ENCODE data around the gene ATG16L2. TPM values are rescaled to one million over a fixed set of nuclear protein-coding genes. Genes with fewer than 3 reads are reported as not detected.

Gene ATG16L2
- total and polyA plus RNA-seq, 4 experiments from 2014 or later, result 13.2 to 202 (median 109) TPM

DNA sequence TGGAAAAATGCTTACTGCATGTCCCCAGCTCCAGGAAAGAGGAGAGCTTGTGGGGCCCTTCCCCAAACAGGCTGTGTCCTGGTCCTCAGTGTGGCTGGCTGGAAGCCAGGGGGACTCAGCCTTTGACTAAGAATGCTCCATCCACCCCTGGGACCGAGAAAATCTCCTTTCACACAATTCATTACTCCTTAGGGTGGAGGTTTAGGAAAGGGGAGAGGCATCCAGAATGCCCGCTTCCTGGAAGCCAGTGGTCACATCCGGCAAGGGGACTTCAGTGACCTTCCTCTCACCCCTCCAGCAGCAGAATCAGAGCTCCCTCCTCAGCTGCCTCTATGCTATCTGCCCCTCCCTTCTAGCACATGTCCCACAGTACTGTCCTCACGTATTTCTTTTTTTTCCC lies 21.9 kb downstream of the ATG16L2 start:
- peak overlapping the region in 6 of 7 donors; percentile 22 to 68 (median 28) for H3K27ac Mint-ChIP-seq
- Histone ChIP-seq H3K27ac (ENCODE audit: low read depth, low read length) (no peak overlapping the region), H3K27me3 (ENCODE audit: insufficient read depth, low read length) (no peaks in the 10 kb centered on the region), H3K4me3 (ENCODE audit: low read length in 2 of 2) (no peak overlapping the region), H3K4me1 (ENCODE audit: insufficient read depth, low read length) (no peaks in the 10 kb centered on the region), H3K36me3 (ENCODE audit: insufficient read depth, low read length) (peaks cover 23% of the 10 kb centered on the region), H3K9me3 (ENCODE audit: control insufficient read depth in 1 of 2, low read length in 2 of 2) (no peaks in the 10 kb centered on the region)
- peaks cover 9 to 23% (median 14%) of the 10 kb centered on the region in 4 donors for H3K4me1 Mint-ChIP-seq
- intact Hi-C loops (cut with micrococcal nuclease), result no loop called here
- H3K27me3 Mint-ChIP-seq, result no peaks in the 10 kb centered on the region
- peaks cover 7 to 37% of the 10 kb centered on the region in 2 donors for H3K36me3 Mint-ChIP-seq
- CTCF ChIA-PET (ENCODE audit: partially characterized antibody), result interaction anchor here (0.8 to 8.0 kb wide), 3 partner anchors 10 to 342 kb away, joined by 3 to 112 read pairs (median 3); no protein-coding TSS in a partner anchor
- H3K4me3 Mint-ChIP-seq, result no peak overlapping the region
- no peaks in the 10 kb centered on the region for H3K9me3 Mint-ChIP-seq
- no peak for DNase-seq
- POLR2A ChIA-PET (ENCODE audit: partially characterized antibody), result interaction anchor here (0.7 to 2.1 kb wide), 3 partner anchors 14 to 376 kb away, joined by 3 to 7 read pairs (median 5); no protein-coding TSS in a partner anchor

DNA sequence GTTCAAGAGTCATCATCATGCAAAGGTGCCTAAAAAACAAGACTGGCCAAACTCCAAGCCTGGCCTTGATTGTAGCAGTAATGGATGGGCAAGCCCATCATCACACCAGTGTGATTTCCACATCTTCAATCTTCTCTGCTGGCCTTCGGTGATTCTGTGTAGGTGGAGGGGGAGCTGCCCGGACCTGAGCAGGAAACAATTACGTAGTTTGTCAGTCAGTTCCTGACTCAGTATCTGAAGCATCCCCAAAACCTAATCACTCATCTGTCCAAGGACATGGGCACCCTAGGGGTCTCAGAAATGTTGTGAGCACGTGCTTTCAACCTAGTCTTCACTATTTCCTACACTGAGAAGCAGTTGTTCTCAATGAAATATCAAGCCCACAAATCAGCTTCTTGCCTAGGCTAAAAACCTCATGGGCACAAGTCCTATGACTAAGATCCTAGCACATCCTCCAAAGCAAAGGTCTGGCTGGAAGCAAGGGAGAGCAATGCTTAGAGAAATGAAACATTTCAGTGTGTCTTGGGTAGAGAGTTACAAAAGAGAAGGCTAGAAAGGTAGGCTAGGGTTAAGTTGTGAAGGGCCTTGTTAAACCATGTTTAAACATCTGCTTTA lies 24.6 kb downstream of the ATG16L2 start:
- H3K27me3 Mint-ChIP-seq, result no peaks in the 10 kb centered on the region
- H3K9me3 Mint-ChIP-seq, result no peaks in the 10 kb centered on the region
- POLR2A ChIA-PET (ENCODE audit: partially characterized antibody), result interaction anchor here (1.3 kb wide), 2 partner anchors 11 to 114 kb away, joined by 3 to 4 read pairs; no protein-coding TSS in a partner anchor
- intact Hi-C loops (cut with micrococcal nuclease), result no loop called here
- H3K36me3 ChIP-seq (ENCODE audit: insufficient read depth, low read length), result peaks cover 37% of the 10 kb centered on the region
- peaks cover 25 to 52% of the 10 kb centered on the region in 2 donors for H3K36me3 Mint-ChIP-seq
- no peaks in the 10 kb centered on the region for H3K9me3 ChIP-seq (ENCODE audit: control insufficient read depth in 1 of 2, low read length in 2 of 2)
- no peak overlapping the region for H3K4me3 ChIP-seq (ENCODE audit: low read length in 2 of 2)
- DNase-seq, result no peak
- H3K4me1 Mint-ChIP-seq, result peaks cover 6 to 18% (median 13%) of the 10 kb centered on the region in 4 donors
- peak overlapping the region; percentile 2 to 77 (median 47) for H3K27ac Mint-ChIP-seq
- no peaks in the 10 kb centered on the region for H3K4me1 ChIP-seq (ENCODE audit: insufficient read depth, low read length)
- H3K4me3 Mint-ChIP-seq, result peak overlapping the region in 1 of 8 donors; percentile 7
- H3K27ac ChIP-seq (ENCODE audit: low read depth, low read length), result no peak overlapping the region
- CTCF ChIA-PET (ENCODE audit: partially characterized antibody), result no interaction called here
- H3K27me3 ChIP-seq (ENCODE audit: insufficient read depth, low read length), result no peaks in the 10 kb centered on the region

DNA sequence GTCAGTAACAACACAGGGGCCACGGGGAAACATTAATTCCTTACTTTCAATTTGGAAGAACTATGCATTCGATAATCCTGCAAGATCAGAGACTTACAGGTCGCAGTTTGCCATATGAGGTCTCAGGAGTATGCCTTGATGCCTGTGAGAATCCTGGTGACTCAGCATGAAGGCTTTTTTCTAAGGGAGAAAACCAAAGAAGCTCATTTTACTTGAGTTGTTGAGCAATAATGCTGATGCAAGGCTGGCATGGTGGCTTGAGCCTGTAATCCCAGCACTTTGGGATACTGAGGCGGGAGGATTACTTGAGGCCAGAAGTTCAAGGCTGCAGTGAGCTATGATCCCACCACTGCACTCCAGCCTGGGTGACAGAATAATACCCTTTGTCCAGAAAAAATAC lies 26.6 kb downstream of the ATG16L2 start:
- no peak overlapping the region for H3K4me3 Mint-ChIP-seq
- peaks cover 29 to 62% of the 10 kb centered on the region in 2 donors for H3K36me3 Mint-ChIP-seq
- POLR2A ChIA-PET (ENCODE audit: partially characterized antibody), result interaction anchor here (0.6 to 2.1 kb wide), 5 partner anchors 9 to 1037 kb away, joined by 3 to 6 read pairs (median 5); no protein-coding TSS in a partner anchor

DNA sequence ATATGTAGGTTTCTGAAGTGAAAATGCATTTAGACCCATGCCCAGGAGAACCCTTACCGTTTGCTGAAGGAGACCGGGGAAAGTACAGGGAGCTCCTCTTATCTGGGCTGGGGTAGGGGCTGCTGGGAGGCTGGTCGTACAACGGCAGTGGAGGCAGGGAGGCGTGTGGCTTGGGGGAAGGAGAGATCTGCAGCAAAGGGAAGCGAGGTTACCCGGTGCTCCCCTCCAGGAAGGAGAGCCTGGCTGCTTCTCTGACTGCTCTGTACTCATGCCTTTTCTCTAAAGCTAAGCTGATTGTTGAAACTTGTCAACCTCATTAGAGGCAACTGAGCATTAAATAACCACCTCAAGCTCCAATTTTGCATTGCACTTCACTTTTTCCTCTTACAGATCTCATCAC lies 27.2 kb downstream of the ATG16L2 start:
- Histone ChIP-seq H3K27ac (ENCODE audit: low read depth, low read length) (no peak overlapping the region), H3K4me3 (ENCODE audit: low read length in 2 of 2) (no peak overlapping the region), H3K36me3 (ENCODE audit: insufficient read depth, low read length) (peaks cover 42% of the 10 kb centered on the region), H3K9me3 (ENCODE audit: control insufficient read depth in 1 of 2, low read length in 2 of 2) (no peaks in the 10 kb centered on the region), H3K27me3 (ENCODE audit: insufficient read depth, low read length) (no peaks in the 10 kb centered on the region), H3K4me1 (ENCODE audit: insufficient read depth, low read length) (no peaks in the 10 kb centered on the region)
- Mint-ChIP-seq H3K27ac (peak overlapping the region in 3 of 7 donors; percentile 9 to 29 (median 25)), H3K36me3 (peaks cover 29 to 65% of the 10 kb centered on the region in 2 donors), H3K4me3 (no peak overlapping the region), H3K9me3 (no peaks in the 10 kb centered on the region), H3K4me1 (peaks cover 6 to 18% (median 13%) of the 10 kb centered on the region in 4 donors), H3K27me3 (no peaks in the 10 kb centered on the region)
- no peak for DNase-seq
- ChIA-PET POLR2A (ENCODE audit: partially characterized antibody) (interaction anchor here (0.6 to 2.1 kb wide), 5 partner anchors 10 to 207 kb away, joined by 3 to 6 read pairs (median 5); no protein-coding TSS in a partner anchor), CTCF (ENCODE audit: partially characterized antibody) (interaction anchor here (0.7 to 3.1 kb wide), 4 partner anchors 10 to 336 kb away, joined by 3 to 12 read pairs (median 6); no protein-coding TSS in a partner anchor)
- intact Hi-C loops (cut with micrococcal nuclease), result no loop called here

More for the DNA sequence above, 26.6 kb downstream of the ATG16L2 start:
- Histone ChIP-seq H3K27me3 (ENCODE audit: insufficient read depth, low read length) (no peaks in the 10 kb centered on the region), H3K27ac (ENCODE audit: low read depth, low read length) (no peak overlapping the region), H3K4me3 (ENCODE audit: low read length in 2 of 2) (no peak overlapping the region), H3K9me3 (ENCODE audit: control insufficient read depth in 1 of 2, low read length in 2 of 2) (no peaks in the 10 kb centered on the region), H3K4me1 (ENCODE audit: insufficient read depth, low read length) (no peaks in the 10 kb centered on the region), H3K36me3 (ENCODE audit: insufficient read depth, low read length) (peaks cover 42% of the 10 kb centered on the region)
- no peaks in the 10 kb centered on the region for H3K27me3 Mint-ChIP-seq
- H3K4me1 Mint-ChIP-seq, result peaks cover 6 to 18% (median 13%) of the 10 kb centered on the region in 4 donors
- H3K27ac Mint-ChIP-seq, result no peak overlapping the region
- H3K9me3 Mint-ChIP-seq, result no peaks in the 10 kb centered on the region
- DNase-seq, result no peak
- CTCF ChIA-PET (ENCODE audit: partially characterized antibody), result interaction anchor here (1.2 to 3.1 kb wide), 4 partner anchors 9 to 337 kb away, joined by 3 to 12 read pairs (median 7); no protein-coding TSS in a partner anchor
- intact Hi-C loops (cut with micrococcal nuclease), result no loop called here

DNA sequence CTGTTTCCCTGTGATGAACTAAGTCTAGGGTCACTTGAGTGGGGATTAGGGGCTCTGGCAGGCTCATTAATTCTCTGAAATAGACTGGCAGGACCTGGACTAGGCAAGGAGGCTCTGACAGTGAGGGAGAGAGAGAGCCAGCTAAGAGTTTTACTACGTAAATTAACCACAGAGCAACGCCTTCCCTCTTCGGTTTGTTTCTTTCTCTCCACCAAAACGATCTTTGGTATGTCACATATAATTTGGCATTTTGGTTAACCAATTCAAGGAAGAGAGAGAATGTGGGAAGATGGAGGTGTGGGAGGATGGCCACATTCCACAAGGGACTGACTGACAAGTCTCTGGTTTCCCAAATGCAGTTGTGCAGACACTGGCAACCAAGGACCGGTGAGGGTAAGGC lies 27.9 kb downstream of the ATG16L2 start:
- CTCF ChIA-PET (ENCODE audit: partially characterized antibody), result interaction anchor here (1.1 to 3.1 kb wide), 3 partner anchors 11 to 335 kb away, joined by 3 to 12 read pairs (median 7); no protein-coding TSS in a partner anchor
- H3K27ac Mint-ChIP-seq, result peak overlapping the region in 2 of 7 donors; percentile 9 to 37
- POLR2A ChIA-PET (ENCODE audit: partially characterized antibody), result interaction anchor here (1.5 kb wide), 1 partner anchor 11 kb away, joined by 6 read pairs; no protein-coding TSS in a partner anchor
- peaks cover 6 to 18% (median 13%) of the 10 kb centered on the region in 4 donors for H3K4me1 Mint-ChIP-seq
- no peak overlapping the region for H3K27ac ChIP-seq (ENCODE audit: low read depth, low read length)
- no peak for DNase-seq
- no peaks in the 10 kb centered on the region for H3K9me3 ChIP-seq (ENCODE audit: control insufficient read depth in 1 of 2, low read length in 2 of 2)
- no peaks in the 10 kb centered on the region for H3K9me3 Mint-ChIP-seq
- H3K27me3 Mint-ChIP-seq, result no peaks in the 10 kb centered on the region
- H3K36me3 ChIP-seq (ENCODE audit: insufficient read depth, low read length), result peaks cover 42% of the 10 kb centered on the region
- no peak overlapping the region for H3K4me3 ChIP-seq (ENCODE audit: low read length in 2 of 2)
- intact Hi-C loops (cut with micrococcal nuclease), result no loop called here
- peaks cover 29 to 65% of the 10 kb centered on the region in 2 donors for H3K36me3 Mint-ChIP-seq
- no peak overlapping the region for H3K4me3 Mint-ChIP-seq
- no peaks in the 10 kb centered on the region for H3K27me3 ChIP-seq (ENCODE audit: insufficient read depth, low read length)
- H3K4me1 ChIP-seq (ENCODE audit: insufficient read depth, low read length), result no peaks in the 10 kb centered on the region

DNA sequence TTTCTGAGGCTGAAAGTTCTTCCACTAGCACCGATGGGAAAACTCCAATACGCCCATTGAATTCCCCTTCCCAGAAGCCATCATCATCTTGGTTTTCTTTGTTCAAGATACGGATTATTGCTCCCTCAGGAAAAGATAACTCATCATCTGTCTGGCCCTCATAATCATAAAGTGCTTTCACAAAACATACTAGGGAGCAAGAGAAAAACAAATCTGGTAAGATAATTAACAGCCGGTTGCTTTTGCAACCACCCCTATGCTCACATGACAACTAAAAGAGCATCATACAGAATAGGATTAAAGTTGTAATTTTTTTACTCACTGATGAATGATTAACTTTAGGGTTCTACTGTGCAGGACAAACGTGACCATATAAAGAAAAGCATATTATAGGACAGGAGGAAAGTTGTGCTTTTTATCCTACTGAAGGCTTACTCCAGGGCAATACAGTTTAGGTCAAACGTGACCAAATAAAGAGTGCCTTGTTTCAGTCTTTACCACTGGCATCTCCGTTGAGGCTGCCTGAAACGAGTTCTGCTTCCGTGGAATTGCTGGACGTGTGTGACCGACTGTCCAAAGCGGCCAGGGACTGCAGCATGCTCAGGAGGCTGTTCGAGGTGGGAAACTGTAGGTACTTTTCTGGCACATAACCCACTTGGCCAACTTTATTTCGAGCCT lies 28.6 kb downstream of the ATG16L2 start:
- Mint-ChIP-seq H3K27ac (peak overlapping the region in 5 of 7 donors; percentile 1 to 55 (median 6)), H3K4me1 (peaks cover 6 to 18% (median 13%) of the 10 kb centered on the region in 4 donors), H3K36me3 (peaks cover 29 to 65% of the 10 kb centered on the region in 2 donors), H3K4me3 (no peak overlapping the region), H3K27me3 (no peaks in the 10 kb centered on the region), H3K9me3 (no peaks in the 10 kb centered on the region)
- POLR2A ChIA-PET (ENCODE audit: partially characterized antibody), result no interaction called here
- intact Hi-C loops (cut with micrococcal nuclease), result no loop called here
- no peaks in the 10 kb centered on the region for H3K9me3 ChIP-seq (ENCODE audit: control insufficient read depth in 1 of 2, low read length in 2 of 2)
- no peak for DNase-seq
- no peaks in the 10 kb centered on the region for H3K4me1 ChIP-seq (ENCODE audit: insufficient read depth, low read length)
- no peak overlapping the region for H3K4me3 ChIP-seq (ENCODE audit: low read length in 2 of 2)
- no peaks in the 10 kb centered on the region for H3K27me3 ChIP-seq (ENCODE audit: insufficient read depth, low read length)
- peaks cover 42% of the 10 kb centered on the region for H3K36me3 ChIP-seq (ENCODE audit: insufficient read depth, low read length)
- no peak overlapping the region for H3K27ac ChIP-seq (ENCODE audit: low read depth, low read length)
- CTCF ChIA-PET (ENCODE audit: partially characterized antibody), result interaction anchor here (1.1 to 3.1 kb wide), 2 partner anchors 12 to 335 kb away, joined by 3 to 12 read pairs; no protein-coding TSS in a partner anchor

- Mint-ChIP-seq H3K27me3 (no peaks in the 10 kb centered on the region), H3K9me3 (no peaks in the 10 kb centered on the region), H3K4me1 (peaks cover 4 to 11% (median 7%) of the 10 kb centered on the region in 4 donors), H3K36me3 (peaks cover 26 to 61% of the 10 kb centered on the region in 2 donors), H3K4me3 (no peak overlapping the region), H3K27ac (peak overlapping the region in 4 of 7 donors; percentile 19 to 35 (median 30))
- no peak overlapping the region for H3K27ac ChIP-seq (ENCODE audit: low read depth, low read length)
- intact Hi-C loops (cut with micrococcal nuclease), result no loop called here
- no peaks in the 10 kb centered on the region for H3K4me1 ChIP-seq (ENCODE audit: insufficient read depth, low read length)
- ChIA-PET POLR2A (ENCODE audit: partially characterized antibody) (no interaction called here), CTCF (ENCODE audit: partially characterized antibody) (interaction anchor here (3.5 kb wide), 1 partner anchor 13 kb away, joined by 24 read pairs; no protein-coding TSS in a partner anchor)
- H3K27me3 ChIP-seq (ENCODE audit: insufficient read depth, low read length), result no peaks in the 10 kb centered on the region
- no peaks in the 10 kb centered on the region for H3K9me3 ChIP-seq (ENCODE audit: control insufficient read depth in 1 of 2, low read length in 2 of 2)
- peaks cover 34% of the 10 kb centered on the region for H3K36me3 ChIP-seq (ENCODE audit: insufficient read depth, low read length)
- DNase-seq, result no peak
- H3K4me3 ChIP-seq (ENCODE audit: low read length in 2 of 2), result no peak overlapping the region
These were observed 30.1 kb downstream of the ATG16L2 start for GRCh38 chr11:72844356-72844755.

All from CD4-positive, alpha-beta memory T cell (primary cell).